HG02571 (cell line): ENCODE results near the gene NUP210L.
"Not testable (repeated sequence)": the region's sequence is repeated elsewhere in the genome, so short reads cannot be mapped to it uniquely, and the experiment has no call there.

Experiments
- ATAC-seq: cut with Tn5 transposase; IDR thresholded peaks from one replicate; pipeline ENCODE4 v1.9.1; 2021; ENCODE audit warnings: mild to moderate bottlenecking, moderate library complexity; ENCODE audit not compliant: unreplicated experiment

The NUP210L gene

DNA sequence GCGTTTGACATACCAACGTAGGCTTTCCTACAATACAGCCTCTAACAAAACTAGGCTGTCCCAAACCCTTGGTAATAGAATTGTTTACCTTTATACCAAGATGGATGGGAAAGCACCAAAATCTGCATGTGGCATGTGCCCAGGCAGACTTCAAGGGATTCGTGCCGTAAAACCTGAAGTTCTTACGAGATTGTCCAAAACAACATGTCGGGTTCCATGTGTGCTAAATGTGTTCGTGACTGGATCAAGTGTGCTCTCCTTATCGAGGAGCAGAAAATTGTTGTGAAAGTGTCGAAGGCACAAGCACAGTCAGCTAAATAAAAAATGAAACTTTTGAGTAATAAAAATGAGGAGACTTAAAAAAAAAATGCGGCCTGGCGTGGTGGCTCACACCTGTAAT, 159.2 kb downstream of the NUP210L start:
- no peak for ATAC-seq

DNA sequence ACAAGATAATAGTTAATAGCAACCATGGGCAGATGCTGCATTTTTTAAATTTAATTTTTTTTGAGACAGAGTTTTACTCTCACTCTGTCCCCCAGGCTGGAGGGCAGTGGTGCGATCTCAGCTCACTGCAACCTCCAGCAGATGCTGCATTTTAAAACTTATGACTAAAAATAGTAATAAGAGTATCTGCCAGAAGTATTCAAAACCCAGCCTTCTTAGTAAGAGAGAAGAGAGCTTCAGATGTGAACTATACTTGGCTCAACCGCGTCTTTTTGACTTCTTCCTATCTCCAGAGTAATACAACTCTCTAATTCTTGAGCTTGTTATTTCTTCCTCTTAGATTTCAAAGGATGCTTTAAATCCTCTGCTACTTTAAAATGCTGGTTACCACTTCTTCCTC, 159.7 kb downstream of the NUP210L start:
- ATAC-seq = no peak

DNA sequence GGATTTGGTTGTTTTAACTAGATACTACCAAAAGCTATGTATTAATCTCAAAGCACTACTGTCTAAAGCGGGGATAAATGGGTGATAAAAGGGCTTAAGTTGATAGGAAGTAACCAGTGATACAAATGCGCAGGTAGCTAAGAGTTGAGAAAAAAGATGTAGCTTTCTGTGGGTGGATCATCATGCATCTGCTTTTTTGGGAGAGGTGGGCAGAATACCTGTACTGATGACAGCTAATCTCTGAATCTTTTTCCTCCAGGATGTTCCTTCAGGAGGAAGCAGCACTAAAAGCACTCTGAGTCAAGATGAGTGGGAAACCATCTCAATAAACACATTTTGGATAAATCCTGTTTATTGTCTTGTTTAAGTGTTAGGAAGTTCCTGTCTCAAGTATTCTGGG, 163.1 kb downstream of the NUP210L start:
- ATAC-seq = no peak

DNA sequence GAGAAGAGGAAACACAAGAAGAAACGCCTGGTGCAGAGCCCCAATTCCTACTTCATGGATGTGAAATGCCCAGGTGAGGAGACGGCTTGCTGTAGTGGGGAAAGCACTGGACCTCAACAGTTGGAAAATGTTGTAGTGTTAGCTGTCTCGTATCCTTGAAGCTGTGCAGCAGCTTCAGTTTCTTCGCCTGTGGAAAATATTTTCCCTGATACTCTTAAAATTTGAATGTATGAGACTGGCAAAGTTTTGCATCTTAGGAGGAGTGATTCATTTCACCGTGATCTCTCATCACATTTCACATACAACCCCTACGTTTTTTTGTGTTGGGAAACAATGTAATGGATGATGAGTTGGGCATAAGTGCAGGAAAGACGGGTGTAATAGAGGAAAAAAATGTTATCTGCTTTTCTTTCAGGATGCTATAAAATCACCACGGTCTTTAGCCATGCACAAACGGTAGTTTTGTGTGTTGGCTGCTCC, 163.7 kb downstream of the NUP210L start:
- ATAC-seq = no peak

DNA sequence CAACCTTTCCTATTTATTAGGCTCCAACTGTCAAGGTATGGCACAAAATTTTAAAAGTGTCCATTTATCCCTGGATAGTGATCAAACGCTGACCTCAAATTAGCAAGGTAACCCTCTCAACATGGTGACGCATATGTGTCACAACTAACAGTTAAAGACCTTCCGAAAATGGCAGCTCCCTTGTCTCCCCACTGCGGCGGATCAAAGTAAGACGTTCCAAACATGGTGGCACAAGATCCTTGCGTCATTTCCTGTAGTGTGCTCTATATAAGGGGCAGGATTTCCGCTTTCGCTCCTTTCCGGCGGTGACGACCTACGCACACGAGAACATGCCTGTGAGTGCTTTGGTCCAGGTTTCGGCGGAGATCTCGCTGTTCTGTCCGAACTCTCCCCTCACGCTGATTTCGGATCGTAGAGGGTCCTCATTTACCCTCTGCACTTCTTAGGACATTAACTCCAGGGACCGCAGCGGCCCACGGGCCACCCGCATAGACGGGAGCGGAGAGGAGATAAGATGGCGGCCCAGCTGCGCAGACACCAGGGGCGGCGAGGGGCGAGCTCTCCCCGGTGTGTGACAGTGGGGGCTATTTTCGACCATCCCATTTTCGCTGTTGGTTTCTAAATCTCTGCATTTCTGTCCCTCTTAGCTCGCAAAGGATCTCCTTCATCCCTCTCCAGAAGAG, 164.3 kb downstream of the NUP210L start, which contains the start of gene RPS27:
TSS of gene RPS27 (plus strand) at position 295 of the 683 bp plus-strand sequence. CDS start at position 330, 35 bp downstream.
- ATAC-seq = peak; percentile 64

DNA sequence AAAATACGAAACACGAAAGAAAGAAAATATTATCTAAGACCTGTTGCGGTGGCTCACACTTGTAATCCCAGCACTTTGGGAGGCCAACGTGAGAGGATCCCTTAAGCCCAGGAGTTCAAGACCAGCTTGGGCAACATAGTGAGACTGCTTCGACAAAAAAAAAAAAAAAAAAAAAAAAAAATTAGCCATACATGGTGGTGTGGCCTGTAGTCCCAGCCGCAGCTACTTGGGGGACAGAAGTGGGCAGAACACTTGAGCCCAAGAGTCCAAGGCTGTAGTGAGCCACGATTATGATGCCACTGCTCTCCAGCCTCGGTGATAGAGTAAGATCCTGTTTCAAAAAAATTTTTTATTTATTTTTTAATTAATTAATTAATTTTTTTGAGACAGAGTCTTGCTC, 167.3 kb downstream of the NUP210L start:
- no peak for ATAC-seq

DNA sequence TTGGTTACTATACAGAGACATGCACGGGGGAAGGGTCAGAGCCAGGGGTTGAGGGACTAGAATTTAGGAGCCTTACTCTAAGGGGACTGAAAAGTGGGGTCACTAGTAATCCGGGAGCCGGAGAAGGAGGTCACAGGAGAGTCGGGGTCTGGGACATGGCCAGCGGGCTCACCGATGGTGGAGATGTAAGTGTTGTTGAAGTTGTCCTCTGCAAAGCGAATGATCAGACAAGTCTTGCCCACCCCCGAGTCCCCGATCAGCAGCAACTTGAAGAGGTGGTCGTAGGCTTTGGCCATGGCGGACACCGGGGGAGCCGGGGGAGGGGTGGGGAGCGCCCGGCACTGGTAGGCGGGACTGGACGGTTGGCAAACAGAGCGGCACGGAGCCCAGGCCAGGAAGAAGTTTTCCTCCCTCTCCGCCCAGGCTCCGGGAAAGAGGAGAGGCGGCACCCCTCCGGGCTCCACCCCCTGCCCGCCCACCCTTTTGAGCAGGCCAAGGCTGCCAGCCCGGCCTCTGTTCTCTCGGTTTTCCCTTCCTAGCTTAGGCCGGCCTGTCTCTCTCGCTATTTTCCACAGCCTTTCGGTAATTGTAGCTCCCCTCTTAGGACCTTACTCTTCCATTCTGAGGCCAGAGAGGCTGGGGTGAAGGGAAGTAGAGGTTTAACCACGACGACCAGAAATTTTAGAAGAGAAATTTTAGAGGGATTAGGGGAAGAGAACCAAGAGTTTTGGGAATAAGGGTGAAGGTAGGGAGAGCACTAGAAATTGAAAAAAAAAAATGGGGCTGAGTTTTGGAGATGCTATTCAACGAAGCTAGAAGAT, 168.7 kb downstream of the NUP210L start, which contains the start of gene RAB13:
TSS of gene RAB13 (minus strand) at position 399 of the 821 bp plus-strand sequence. CDS start at position 296, 103 bp downstream.
- ATAC-seq = no peak

DNA sequence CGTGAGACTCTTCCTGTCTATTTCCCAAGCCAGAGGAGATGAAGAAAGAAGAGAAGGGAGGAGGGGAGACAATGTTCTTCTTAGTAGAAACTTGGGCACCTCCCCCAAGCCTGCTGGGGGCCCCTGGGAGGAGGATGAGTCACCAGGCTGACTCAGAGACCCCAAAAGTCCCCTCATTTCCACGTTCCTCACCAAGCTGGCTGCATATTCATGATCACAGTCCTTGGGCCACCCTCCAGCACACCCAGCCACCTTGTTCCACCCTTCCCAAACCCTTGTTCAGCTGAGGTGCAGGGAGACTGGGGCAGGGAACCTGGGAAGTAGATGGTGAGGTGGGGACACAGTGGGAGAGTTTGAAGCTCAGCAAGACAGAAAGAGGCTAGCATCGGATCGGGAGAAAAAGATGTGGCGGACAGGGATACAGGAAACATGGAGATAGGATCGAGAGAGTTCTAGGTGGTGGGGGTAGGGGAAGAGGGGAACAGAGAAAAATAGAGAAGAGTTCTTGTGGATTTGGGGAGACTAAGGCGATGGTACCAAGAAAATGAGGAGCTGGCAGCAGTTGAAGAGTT, 169.4 kb downstream of the NUP210L start:
- no peak for ATAC-seq

DNA sequence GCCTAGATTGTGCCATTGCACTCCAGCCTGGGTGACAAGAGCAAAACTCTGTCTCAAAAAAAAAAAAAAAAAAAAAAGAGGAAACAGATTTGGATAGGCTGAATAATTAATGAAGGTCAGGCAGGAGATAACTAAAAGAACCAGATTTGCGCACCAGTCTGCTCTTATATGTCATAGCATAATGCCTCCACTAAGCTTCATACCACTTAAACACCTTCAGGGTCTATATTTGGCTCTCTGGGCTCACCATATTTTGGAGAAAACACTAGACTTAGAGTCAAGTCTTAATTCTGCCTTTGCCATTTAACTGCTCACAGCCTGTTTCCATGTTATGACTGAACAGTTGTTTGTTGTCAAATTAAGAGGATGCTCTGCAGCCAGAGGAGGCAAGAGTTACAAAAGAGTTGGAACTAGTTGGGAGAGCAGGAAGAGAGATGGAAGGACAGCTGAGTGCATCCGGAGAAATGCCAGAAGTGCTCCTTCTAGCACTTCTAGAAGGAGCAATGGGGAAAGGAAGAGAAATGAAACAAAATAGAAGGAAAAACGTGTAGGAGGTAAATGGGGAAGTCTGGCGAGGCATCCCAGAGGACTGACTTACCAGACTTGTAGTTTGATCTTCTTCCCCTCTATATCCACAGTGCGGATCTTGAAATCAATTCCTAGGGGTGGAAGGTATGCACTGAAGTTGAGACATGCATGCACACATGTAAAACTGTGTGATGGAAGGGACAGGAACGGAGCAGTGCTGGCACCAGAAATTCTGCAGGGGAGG, 170.6 kb downstream of the NUP210L start:
- ATAC-seq = no peak

DNA sequence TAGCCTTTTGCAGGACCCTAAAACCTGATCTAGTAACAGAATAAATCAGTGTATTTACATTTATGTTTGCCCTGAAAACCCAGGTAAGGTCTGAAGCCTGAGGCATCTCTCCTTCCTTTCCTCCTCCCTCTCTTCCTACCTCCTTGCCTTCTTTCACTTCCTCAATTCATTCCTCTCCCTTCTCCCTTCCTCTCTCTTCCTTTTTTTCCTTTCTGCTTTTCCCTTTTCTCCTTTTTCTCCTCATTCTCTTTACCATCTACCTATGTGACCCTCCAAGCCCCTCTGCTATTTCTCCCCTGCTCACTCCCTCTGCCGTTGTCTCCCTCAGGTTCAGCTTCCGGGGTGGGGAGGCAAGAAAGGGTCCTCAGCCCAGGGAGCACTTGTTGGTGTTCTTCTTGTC, 173.1 kb downstream of the NUP210L start:
- not testable (repeated sequence) for ATAC-seq

DNA sequence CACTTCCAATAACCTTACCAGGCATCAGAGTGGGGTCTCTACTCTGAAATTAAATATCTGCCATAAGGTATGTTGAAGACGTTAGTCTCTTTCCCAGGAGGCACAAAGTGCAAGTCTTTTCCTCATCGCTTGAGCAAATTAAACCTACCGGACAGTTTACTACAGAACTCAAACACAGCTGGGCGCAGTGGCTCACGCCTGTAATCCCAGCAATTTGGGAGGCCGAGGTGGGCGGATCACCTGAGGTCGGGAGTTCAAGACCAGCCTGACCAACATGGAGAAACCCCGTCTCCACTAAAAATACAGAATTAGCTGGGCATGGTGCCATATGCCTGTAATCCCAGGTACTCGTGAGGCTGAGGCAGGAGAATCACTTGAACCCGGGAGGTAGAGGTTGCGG, 175.8 kb downstream of the NUP210L start:
- not testable (repeated sequence) for ATAC-seq

DNA sequence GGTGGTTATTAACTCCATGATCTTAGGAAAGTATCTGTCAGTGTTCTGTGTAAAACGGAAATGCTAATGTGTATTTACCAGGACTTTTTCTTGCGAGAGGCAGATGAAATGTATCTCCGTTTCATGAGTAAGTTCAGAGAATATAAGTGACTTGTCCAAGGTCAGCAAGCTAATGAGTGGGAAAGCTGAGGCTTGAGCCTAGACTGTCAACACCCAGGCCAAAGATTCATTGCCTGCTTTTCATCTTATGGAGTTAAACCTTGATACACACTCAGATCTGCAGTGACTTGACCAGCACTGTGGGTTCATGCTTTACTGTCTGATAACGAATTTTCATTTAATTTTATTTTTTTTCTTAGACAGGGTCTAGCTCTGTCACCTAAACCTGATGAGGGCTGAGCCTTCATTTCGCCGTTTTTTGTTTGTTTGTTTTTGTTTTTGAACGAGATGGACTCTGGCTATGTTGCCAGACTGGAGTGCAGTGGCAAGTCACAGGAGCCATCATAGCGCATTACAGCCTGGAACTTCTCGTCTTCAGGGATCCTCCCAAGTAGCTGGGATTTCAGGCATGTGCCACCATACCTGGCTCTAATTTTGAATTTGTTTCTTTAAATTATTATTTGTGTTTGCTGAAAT, 176.5 kb downstream of the NUP210L start:
- no peak for ATAC-seq

DNA sequence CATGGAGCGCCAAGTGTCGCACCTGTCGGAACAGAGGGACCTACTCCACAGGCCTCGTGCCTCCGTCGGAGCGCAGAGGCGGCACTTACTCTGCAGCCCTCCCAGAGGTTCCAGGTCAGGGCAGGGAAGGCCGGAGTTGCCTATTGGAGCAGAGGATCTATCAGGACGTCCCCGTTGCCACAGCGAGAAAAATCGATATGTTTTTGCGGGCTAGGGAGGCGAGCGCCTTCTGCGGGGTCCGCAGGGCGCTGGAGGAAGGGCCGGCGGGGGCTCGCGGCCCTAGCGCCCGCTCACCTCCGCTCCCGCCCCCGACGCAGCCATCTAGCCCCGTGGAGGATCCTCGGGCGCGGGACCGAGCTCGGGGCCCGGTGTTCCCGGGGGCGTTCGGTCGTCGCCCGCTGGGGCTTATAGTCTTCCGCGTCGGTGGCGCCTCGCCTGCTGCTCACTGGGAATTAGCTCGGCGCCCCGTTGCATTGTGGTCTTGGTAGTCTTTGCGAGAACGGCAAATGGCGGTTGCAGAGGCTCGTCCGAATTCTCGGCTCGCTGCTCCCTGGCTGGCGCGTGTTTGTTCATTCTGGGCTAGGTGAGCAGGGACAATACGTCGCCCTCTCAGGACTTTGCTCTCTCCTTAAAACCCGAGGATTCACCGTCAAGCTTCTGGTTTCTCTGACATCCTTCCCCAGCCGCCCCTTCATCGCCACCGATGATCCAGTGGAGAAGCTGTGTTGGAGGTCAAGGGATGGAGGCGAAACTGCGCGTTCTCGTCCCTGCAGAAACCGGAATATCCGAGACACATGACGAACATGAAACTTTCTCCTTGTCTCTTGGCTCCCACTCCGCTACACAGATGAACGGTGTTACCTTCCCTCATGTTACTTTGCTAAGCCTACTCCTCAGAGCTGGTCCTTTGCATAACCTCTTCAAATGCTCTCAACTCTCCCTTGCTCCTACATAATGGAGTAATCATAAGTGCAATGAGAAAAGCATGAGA, 177.3 kb downstream of the NUP210L start, which contains the start of gene JTB:
TSS of gene JTB (minus strand) at position 425 of the 991 bp plus-strand sequence. CDS start at position 3, 422 bp downstream.
- ATAC-seq = peak; percentile 63

DNA sequence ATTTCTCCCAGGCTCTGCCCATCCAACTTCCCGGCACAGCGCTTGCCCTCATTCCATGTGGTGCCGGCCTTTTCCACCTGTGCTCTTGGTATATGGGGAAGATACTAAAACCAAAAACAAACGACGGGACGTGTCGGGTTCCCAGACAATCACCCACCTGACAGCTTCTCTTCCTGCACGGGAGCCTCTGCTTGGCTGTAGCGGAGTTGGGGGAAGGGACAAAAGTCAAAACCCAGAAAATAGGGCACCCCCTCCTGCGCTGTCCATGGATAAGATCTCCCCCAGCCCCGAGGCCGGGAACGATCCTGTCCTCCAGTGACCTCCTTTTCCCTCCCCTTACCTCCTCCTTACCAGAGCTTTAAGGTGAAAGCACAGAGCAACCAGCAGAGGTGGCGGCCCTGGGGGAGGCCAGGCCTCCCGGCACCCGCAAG, 178.0 kb downstream of the NUP210L start:
- ATAC-seq = no peak

DNA sequence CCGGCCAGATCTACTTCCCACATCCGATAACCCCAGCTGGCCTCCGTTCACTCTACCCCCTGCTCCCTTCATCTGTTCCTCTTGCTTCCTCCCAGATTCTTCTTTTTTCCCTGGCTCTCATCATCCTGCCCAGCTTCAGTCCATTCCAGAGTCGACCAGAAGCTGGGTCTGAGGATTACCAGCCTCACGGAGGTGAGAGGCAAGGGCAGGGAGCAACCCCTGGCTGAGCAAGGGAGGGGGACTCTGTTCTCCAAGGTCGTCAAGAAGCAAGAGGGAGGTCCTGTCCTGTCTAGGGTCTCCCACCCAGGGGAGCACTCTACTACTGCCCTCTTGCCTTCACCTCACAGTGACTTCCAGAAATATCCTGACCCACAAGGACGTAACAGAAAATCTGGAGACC, 181.3 kb downstream of the NUP210L start:
- no peak for ATAC-seq

DNA sequence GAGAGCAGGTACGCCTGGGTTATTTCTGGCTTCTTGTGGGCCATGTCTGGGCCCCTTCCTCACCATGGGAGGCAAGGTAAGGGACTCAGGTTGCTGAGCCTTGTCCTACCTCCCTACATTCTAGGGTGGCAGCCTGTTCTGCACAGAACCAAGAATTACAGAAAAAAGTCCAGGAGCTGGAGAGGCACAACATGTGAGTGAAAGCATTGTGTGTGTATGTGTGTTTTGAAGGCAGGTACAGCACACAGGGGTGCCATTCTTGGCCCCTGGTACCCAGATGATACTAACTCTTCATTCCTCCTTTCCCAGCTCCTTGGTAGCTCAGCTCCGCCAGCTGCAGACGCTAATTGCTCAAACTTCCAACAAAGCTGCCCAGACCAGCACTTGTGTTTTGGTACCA, 181.8 kb downstream of the NUP210L start:
- ATAC-seq = no peak

DNA sequence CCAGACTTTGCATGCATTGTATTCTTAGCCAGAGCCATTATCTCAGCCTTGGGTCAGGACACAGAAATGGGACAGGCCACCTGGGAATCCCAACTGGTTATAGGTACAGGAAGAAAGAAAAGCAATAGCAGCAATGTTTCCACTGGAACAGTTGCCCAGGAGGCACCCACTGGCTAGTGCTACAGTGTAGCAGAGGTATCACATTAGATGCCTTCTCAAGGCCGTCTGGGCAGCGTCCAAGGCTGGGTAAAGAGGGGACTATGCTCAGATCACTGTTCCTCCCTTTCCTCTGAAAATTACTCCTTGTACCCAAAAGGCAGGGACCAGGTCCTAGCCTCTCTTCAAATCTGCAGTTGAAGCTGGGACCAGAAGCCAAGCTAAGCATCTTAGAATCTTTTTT, 184.5 kb downstream of the NUP210L start:
- no peak for ATAC-seq

DNA sequence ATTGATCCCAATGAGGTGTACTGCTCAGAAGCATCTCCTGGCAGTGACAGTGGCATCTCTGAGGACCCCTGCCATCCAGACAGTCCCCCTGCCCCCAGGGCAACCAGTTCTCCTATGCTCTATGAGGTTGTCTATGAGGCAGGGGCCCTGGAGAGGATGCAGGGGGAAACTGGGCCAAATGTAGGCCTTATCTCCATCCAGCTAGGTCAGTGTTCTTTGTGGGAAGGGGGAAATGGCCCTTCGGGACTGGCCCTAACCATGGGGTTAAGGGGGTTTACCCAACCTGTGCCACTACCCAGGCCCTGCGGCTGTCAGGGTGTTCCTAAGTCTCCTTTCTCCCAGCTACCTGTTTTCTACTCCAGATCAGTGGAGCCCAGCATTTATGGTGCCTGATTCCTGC, 185.9 kb downstream of the NUP210L start:
- no peak for ATAC-seq

DNA sequence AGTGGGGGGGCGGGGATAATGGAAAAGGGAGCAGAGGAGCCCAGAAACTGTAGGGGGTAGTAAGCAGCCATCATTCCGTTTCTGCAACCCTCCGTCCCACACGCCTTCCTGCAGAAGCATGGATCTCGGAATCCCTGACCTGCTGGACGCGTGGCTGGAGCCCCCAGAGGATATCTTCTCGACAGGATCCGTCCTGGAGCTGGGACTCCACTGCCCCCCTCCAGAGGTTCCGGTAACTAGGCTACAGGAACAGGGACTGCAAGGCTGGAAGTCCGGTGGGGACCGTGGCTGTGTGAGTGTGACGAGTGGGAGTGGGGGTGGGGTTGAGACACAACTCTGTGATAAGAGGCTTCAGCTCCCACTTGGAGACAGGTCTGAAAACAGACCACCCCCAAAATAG, 186.5 kb downstream of the NUP210L start:
- ATAC-seq = no peak
